Right lobe of liver (tissue), 6 donors: Measurements from ENCODE around the gene ACTR3C. TPM values are rescaled to one million over a fixed set of nuclear protein-coding genes. Genes with fewer than 3 reads are reported as not detected.

Source experiments
- ATAC-seq, 4 donors: fragments of 200-7000 bp; cut with Tn5 transposase; one replicate each; pipeline ENCODE4 v1.9.1; 2020; ENCODE audit warnings: mild to moderate bottlenecking in 4 of 4, moderate library complexity in 4 of 4
- DNase-seq, 3 donors: peaks; one replicate each; pipeline ENCODE4 v3.0.0-alpha.2; 2020
- H3K27ac ChIP-seq, 3 donors: fragments of 200-600 bp; one replicate each; pipeline ENCODE4 v1.8.0; 2022
- H3K27me3 ChIP-seq, 2 donors: fragments of 200-600 bp; one replicate each; pipeline ENCODE4 v1.8.0; 2022
- H3K36me3 ChIP-seq, 4 donors: fragments of 200-600 bp; sonication (generic) in 1 of 4; one replicate each; pipeline versions ENCODE4 v1.5.1 to v1.8.0; 2017 to 2022; ENCODE audit warnings: control low read depth in 1 of 4
- H3K4me1 ChIP-seq, 4 donors: fragments of 200-600 bp; sonication (generic) in 1 of 4; one replicate each; pipeline versions ENCODE4 v1.5.1 to v1.8.0; 2017 to 2022; ENCODE audit warnings: control low read depth in 1 of 4
- H3K4me3 ChIP-seq, 3 donors: fragments of 200-600 bp; one replicate each; pipeline ENCODE4 v1.8.0; 2022
- H3K9me3 ChIP-seq, 4 donors: fragments of 200-600 bp; sonication (generic) in 1 of 4; one replicate each; pipeline versions ENCODE4 v1.5.1 to v1.8.0; 2017 to 2022; ENCODE audit warnings: control low read depth in 1 of 4
- POLR2A ChIP-seq: fragments of 450-650 bp; IDR thresholded peaks from one replicate; pipeline ENCODE4 v1.6.1; 2017; ENCODE audit warnings: antibody characterized with exemption, mild to moderate bottlenecking
- WGBS: methylation state at CpG from one replicate; pipeline ENCODE4 v1.1.6; 2018; ENCODE audit warnings: low coverage, low lambda C conversion rate; ENCODE audit not compliant: insufficient coverage; ENCODE audit errors: missing lambda C conversion rate; 5-methylcytosine and 5-hydroxymethylcytosine counted together
- intact Hi-C, 2 donors: fragments of 100-400 bp; cut with DNase I; formaldehyde crosslinking; loops; one replicate each; pipeline versions ENCODE4 v1.11.2 to v1.14.1; 2022
- total RNA-seq, 6 experiments: library from RNA; depleted of rRNA in 2 of 6; stranded (reverse); fragments of >200 nt in 2 of 6; fragmentation: NEBNext Ultra II Directional in 3 of 6; extraction: Animal tissue kit (Norgen Biotek cat#: 25700) in 3 of 6; gene quantifications; one replicate each; pipeline versions ENCODE4 v1.1.0 to v1.2.4, GENCODE V29; 2016 to 2023
- TF ChIP-seq, protein P1 (sequence below), 4 donors: fragments of 200-600 bp in 3 of 4; fragments of 450-650 bp in 1 of 4; IDR thresholded peaks; one replicate each; pipeline versions ENCODE4 v1.5.1 to v1.8.0; 2016 to 2022; ENCODE audit warnings: antibody characterized with exemption in 4 of 4, mild to moderate bottlenecking in 2 of 4
- donor health status: DM: no; HTN: yes; CAD: no.
- donor health status: DM: no; HTN: no; CAD: no.
- donor health status: DM: no; HTN: no; CAD: no.
- donor health status: DM: no; HTN: yes; CAD: no.
- donor health status: DM: no; HTN: yes; CAD: no.

Gene ACTR3C
- total RNA-seq, 6 experiments from 2014 or later, result 30.0 to 36.5 (median 32.7) TPM

- TF ChIP-seq, protein P1, sequence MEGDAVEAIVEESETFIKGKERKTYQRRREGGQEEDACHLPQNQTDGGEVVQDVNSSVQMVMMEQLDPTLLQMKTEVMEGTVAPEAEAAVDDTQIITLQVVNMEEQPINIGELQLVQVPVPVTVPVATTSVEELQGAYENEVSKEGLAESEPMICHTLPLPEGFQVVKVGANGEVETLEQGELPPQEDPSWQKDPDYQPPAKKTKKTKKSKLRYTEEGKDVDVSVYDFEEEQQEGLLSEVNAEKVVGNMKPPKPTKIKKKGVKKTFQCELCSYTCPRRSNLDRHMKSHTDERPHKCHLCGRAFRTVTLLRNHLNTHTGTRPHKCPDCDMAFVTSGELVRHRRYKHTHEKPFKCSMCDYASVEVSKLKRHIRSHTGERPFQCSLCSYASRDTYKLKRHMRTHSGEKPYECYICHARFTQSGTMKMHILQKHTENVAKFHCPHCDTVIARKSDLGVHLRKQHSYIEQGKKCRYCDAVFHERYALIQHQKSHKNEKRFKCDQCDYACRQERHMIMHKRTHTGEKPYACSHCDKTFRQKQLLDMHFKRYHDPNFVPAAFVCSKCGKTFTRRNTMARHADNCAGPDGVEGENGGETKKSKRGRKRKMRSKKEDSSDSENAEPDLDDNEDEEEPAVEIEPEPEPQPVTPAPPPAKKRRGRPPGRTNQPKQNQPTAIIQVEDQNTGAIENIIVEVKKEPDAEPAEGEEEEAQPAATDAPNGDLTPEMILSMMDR (IDR thresholded peaks at IDR 0.05), result no peak
- no peak for TF ChIP-seq POLR2A
- Histone ChIP-seq H3K27ac (no peak overlapping the region), H3K27me3 (no peaks in the 10 kb centered on the region), H3K9me3 (no peaks in the 10 kb centered on the region), H3K4me1 (peaks cover 0 to 23% (median 7%) of the 10 kb centered on the region in 4 donors), H3K36me3 (no peaks in the 10 kb centered on the region), H3K4me3 (no peak overlapping the region)
- intact Hi-C loops, result no loop called here
- ATAC-seq (no peak), DNase-seq (no peak)
- WGBS, result 86% methylated on average over 4 of the region's 4 CpGs
These were observed 35.8 kb upstream of the ACTR3C start for GRCh38 chr7:150358988-150359621.

DNA sequence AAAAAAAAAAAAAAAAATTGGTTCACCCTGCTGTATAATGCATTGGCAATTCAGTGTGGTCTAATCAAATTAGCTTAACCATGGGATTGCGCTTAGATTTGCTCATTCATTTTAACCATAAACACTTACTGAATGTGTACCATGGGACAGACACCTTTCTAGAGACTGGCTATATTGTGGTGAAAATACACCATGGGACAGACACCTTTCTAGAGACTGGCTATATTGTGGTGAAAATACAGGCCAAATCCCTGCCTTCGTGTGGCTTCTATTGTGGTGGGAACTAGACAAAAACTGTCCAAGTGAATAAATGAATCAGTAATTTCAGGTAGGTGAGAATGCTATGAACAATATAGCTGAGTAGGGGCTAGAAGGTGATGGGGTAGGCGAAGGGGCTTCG lies 35.1 kb upstream of the ACTR3C start:
- Histone ChIP-seq H3K4me3 (no peak overlapping the region), H3K36me3 (no peaks in the 10 kb centered on the region), H3K27me3 (no peaks in the 10 kb centered on the region), H3K4me1 (peaks cover 0 to 23% (median 7%) of the 10 kb centered on the region in 4 donors), H3K9me3 (no peaks in the 10 kb centered on the region), H3K27ac (no peak overlapping the region)
- intact Hi-C loops, result no loop called here
- no peak for DNase-seq
- TF ChIP-seq, protein P1 (IDR thresholded peaks at IDR 0.05), result no peak
- TF ChIP-seq POLR2A, result no peak
- 95% methylated on average over 4 of the region's 4 CpGs for WGBS
- no peak for ATAC-seq

GRCh38 chr7:150357771-150358427 lies 34.6 kb upstream of the ACTR3C start:
- Histone ChIP-seq H3K27me3 (no peaks in the 10 kb centered on the region), H3K4me1 (peaks cover 0 to 23% (median 7%) of the 10 kb centered on the region in 4 donors), H3K9me3 (no peaks in the 10 kb centered on the region), H3K36me3 (no peaks in the 10 kb centered on the region), H3K4me3 (no peak overlapping the region), H3K27ac (no peak overlapping the region)
- DNase-seq (no peak), ATAC-seq (no peak)
- 86% methylated on average over 11 of the region's 13 CpGs for WGBS
- intact Hi-C loops, result no loop called here
- no peak for TF ChIP-seq POLR2A
- TF ChIP-seq, protein P1 (IDR thresholded peaks at IDR 0.05), result no peak

DNA sequence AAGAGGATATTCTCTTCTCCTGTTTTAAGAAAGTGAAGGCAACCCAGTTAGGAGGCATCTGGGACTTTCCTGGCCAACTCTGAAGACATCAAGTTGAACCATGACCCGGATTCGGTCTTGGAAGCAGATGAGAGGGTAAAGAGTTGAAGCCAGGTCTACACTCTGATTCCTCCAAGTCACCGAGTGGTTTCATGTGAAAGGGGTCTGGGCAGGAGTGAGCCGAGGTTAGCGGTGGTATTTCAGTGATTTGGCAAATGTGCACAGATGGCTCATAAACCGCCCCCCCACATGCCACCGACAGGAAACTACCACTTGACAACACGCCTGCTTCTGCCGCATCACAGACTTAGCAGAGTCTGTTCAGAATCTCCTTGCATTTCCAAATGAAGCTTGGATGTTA lies 33.9 kb upstream of the ACTR3C start:
- Histone ChIP-seq H3K4me1 (peaks cover 0 to 23% (median 7%) of the 10 kb centered on the region in 4 donors), H3K4me3 (no peak overlapping the region), H3K36me3 (no peaks in the 10 kb centered on the region), H3K27me3 (no peaks in the 10 kb centered on the region), H3K27ac (peak overlapping the region in 1 of 3 donors; percentile 78), H3K9me3 (no peaks in the 10 kb centered on the region)
- intact Hi-C loops, result no loop called here
- no peak for TF ChIP-seq POLR2A
- TF ChIP-seq, protein P1 (IDR thresholded peaks at IDR 0.05), result no peak
- DNase-seq, result no peak
- ATAC-seq, result no peak
- WGBS, result 38% methylated on average over 6 of the region's 9 CpGs
